Left ventricle myocardium inferior (tissue), 1 donor: ENCODE results near the gene ALDH1L1. TPM values are rescaled to one million over a fixed set of nuclear protein-coding genes. Genes with fewer than 3 reads are reported as not detected.

Source experiments
- DNase-seq: peaks from one replicate; pipeline ENCODE4 v3.0.0-alpha.2; 2020
- H3K27ac ChIP-seq: fragments of 200-600 bp; replicated peaks from 2 replicates; pipeline ENCODE4 v1.8.0; 2021
- H3K27me3 ChIP-seq: fragments of 200-600 bp; 2 replicates; pipeline ENCODE4 v1.8.0; 2021; ENCODE audit warnings: low read depth
- H3K36me3 ChIP-seq: fragments of 200-600 bp; 2 replicates; pipeline ENCODE4 v1.8.0; 2021
- H3K4me1 ChIP-seq: fragments of 200-600 bp; 2 replicates; pipeline ENCODE4 v1.8.0; 2021
- H3K4me3 ChIP-seq: fragments of 200-600 bp; 2 replicates; pipeline ENCODE4 v1.8.0; 2021; ENCODE audit warnings: mild to moderate bottlenecking, moderate library complexity
- H3K9me3 ChIP-seq: fragments of 200-600 bp; replicated peaks from 2 replicates; pipeline ENCODE4 v1.8.0; 2021
- intact Hi-C: fragments of 100-400 bp; cut with micrococcal nuclease; formaldehyde crosslinking; loops from one replicate; pipeline ENCODE4 v1.11.0; 2022
- total RNA-seq: library from RNA; stranded (reverse); fragmentation: NEBNext Ultra II Directional; extraction: Animal tissue kit (Norgen Biotek cat#: 25700); gene quantifications from one replicate; pipeline ENCODE4 v1.2.1, GENCODE V29; 2021
- TF ChIP-seq, protein P1 (sequence below): fragments of 200-600 bp; IDR thresholded peaks from 2 replicates; pipeline ENCODE4 v1.8.0; 2021; ENCODE audit warnings: antibody characterized with exemption, mild to moderate bottlenecking, borderline replicate concordance
- donor health status: DM: no; HTN: yes; CAD: no; lungs with severe emphysema.

ALDH1L1 gene
- total RNA-seq, 1 donor from 2014 or later = 24.3 TPM

DNA sequence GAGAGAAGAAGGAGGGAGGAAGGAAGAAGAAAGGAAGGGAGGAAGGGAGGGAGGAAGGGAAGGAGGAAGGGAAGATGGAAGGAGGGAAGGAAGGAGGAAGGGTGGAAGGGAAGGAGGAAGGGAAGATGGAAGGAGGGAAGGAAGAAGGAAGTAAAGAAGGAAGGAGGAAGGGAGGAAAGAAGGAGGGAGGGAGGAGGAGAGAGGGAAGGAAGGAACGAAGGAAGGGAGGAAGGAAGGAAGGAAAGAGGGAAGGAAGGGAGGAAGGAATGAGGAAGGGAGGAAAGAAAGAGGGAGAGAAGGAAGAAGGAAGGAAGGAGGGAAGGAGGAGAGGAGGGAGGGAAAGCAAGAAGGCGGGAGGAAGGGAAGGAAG lies 31.8 kb upstream of the ALDH1L1 start:
- Histone ChIP-seq H3K4me1 (peaks cover 44% of the 10 kb centered on the region), H3K36me3 (no peaks in the 10 kb centered on the region), H3K27me3 (peaks cover 26% of the 10 kb centered on the region), H3K27ac (peak overlapping the region; percentile 78), H3K4me3 (peak overlapping the region; percentile 73), H3K9me3 (no peaks in the 10 kb centered on the region)
- intact Hi-C loops = no loop called here
- TF ChIP-seq, protein P1, sequence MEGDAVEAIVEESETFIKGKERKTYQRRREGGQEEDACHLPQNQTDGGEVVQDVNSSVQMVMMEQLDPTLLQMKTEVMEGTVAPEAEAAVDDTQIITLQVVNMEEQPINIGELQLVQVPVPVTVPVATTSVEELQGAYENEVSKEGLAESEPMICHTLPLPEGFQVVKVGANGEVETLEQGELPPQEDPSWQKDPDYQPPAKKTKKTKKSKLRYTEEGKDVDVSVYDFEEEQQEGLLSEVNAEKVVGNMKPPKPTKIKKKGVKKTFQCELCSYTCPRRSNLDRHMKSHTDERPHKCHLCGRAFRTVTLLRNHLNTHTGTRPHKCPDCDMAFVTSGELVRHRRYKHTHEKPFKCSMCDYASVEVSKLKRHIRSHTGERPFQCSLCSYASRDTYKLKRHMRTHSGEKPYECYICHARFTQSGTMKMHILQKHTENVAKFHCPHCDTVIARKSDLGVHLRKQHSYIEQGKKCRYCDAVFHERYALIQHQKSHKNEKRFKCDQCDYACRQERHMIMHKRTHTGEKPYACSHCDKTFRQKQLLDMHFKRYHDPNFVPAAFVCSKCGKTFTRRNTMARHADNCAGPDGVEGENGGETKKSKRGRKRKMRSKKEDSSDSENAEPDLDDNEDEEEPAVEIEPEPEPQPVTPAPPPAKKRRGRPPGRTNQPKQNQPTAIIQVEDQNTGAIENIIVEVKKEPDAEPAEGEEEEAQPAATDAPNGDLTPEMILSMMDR = no peak
- no peak for DNase-seq

DNA sequence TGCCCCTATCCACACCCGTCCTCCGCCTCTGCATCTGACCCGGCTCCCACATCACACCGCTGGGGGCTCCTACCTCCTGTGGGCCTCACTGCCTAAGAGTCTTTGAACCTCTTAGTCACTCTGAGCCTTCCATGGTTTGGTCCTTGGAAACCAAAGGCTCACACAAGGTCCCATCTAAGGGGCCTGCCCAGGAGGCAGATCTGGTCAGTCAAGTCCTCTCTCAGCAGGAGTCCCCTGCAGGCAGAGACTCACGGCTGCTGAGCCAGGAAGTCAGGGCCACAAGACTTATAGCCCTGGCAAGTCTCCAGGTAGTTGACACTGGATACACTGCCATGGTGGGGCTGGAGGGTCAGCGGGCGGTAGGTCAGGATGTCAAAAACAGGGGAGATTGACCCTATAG lies 31.2 kb upstream of the ALDH1L1 start:
- DNase-seq = no peak
- Histone ChIP-seq H3K4me1 (peaks cover 50% of the 10 kb centered on the region), H3K4me3 (no peak overlapping the region), H3K9me3 (no peaks in the 10 kb centered on the region), H3K36me3 (no peaks in the 10 kb centered on the region), H3K27ac (no peak overlapping the region), H3K27me3 (peaks cover 19% of the 10 kb centered on the region)
- TF ChIP-seq, protein P1 = no peak
- intact Hi-C loops = no loop called here

DNA sequence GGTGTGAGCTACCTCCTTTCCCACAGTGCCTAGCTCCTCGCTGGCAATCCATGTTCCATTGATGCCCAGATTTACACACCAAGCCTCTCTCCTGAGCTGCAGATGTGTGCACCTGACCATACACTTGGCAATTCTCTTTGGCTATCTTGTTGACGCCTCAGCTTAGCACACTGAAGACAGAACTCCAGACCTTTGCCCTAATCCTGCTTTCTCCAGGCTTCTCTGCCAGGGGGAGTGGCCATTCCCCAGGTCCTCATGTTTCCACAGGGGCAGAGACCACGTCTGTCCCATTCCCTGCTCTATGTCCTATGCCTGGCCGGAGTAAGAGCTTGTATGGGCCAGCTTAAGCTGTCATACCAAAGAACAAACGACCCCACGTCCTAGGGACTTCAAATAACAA lies 30.2 kb upstream of the ALDH1L1 start:
- Histone ChIP-seq H3K9me3 (no peaks in the 10 kb centered on the region), H3K4me3 (no peak overlapping the region), H3K27ac (no peak overlapping the region), H3K4me1 (peaks cover 57% of the 10 kb centered on the region), H3K36me3 (no peaks in the 10 kb centered on the region), H3K27me3 (peaks cover 12% of the 10 kb centered on the region)
- intact Hi-C loops = no loop called here
- TF ChIP-seq, protein P1 = no peak
- DNase-seq = no peak

DNA sequence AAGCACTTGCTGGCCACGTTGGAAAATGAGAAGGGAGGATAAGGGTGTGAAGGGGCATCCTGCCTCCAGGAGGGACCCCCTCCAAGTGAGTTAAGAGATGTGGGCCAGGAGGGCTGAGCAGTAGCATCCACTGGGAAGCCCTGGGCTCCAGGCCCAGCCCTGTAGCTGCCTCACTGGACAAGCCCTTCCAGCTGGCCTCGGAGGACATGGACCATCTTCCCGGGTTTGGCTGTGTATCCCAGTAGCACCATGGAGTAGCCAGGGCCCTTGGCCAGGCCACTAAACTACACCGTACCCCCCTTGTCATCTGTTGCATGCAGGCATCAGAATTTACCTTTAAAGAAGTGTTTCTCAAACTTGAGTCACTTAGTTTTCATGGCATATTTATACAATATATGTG lies 29.4 kb upstream of the ALDH1L1 start:
- TF ChIP-seq, protein P1 = no peak
- H3K4me1 ChIP-seq = peaks cover 57% of the 10 kb centered on the region
- H3K4me3 ChIP-seq = no peak overlapping the region
- intact Hi-C loops = no loop called here
- H3K27ac ChIP-seq = peak overlapping the region; percentile 14
- no peaks in the 10 kb centered on the region for H3K36me3 ChIP-seq
- no peak for DNase-seq
- H3K9me3 ChIP-seq = no peaks in the 10 kb centered on the region
- H3K27me3 ChIP-seq = peaks cover 8% of the 10 kb centered on the region

DNA sequence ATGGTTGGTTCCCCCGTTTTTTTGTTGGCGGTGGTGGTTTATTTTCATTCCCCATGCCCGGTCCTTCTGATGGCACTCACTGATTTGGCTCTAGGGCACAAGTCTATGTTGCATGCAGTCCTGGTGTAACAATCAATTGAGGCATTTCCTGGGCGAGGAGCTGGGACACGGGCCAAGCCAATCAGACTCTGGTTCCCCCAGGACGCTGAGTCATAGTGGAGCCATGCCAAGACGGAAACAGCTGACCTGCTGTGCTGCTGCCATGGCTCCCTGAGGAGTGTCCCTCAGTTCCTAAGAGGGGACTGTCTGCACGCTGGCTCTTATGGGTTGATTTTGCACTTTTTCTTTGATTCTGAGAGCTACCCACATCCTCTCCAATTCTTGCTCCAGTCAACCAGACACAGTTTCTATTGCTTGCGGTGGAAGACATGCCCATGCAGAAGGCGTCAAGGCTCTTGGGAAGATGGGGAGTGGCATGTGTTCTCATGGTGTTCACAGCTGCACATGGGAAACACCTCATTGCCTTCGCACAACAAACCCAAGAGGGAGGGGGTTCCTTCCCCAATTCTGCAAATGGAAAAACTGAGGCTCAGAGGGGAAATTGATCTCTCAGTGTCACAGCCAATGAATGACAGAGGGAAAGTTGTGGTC lies 28.3 kb upstream of the ALDH1L1 start:
- H3K36me3 ChIP-seq = no peaks in the 10 kb centered on the region
- no peaks in the 10 kb centered on the region for H3K9me3 ChIP-seq
- no peak overlapping the region for H3K4me3 ChIP-seq
- peaks cover 52% of the 10 kb centered on the region for H3K4me1 ChIP-seq
- peaks cover 8% of the 10 kb centered on the region for H3K27me3 ChIP-seq
- H3K27ac ChIP-seq = peak overlapping the region; percentile 68
- peak; percentile 82 for DNase-seq
- TF ChIP-seq, protein P1 = no peak
- intact Hi-C loops = no loop called here

DNA sequence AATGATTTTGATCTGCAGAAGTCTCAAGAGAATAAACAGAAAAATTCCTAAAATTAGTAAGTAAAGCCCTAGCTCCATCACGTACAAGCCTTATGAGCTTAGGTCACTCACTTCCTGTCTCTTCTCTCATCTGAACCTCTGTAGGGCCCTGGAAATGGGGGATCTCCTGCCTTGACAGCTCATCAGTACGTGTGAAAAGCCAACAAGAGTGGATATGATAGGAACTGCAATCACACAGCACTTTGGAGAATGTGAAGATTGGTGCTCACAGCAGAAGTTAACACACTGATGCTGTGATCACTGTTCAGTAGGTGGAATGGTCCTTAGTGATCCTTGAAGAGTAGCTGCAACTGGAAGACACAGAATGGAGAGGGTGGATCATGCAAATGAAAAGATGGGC lies 27.8 kb upstream of the ALDH1L1 start:
- Histone ChIP-seq H3K4me3 (no peak overlapping the region), H3K27me3 (peaks cover 5% of the 10 kb centered on the region), H3K4me1 (peaks cover 46% of the 10 kb centered on the region), H3K27ac (peak overlapping the region; percentile 68), H3K9me3 (no peaks in the 10 kb centered on the region), H3K36me3 (no peaks in the 10 kb centered on the region)
- intact Hi-C loops = no loop called here
- TF ChIP-seq, protein P1 = no peak
- DNase-seq = no peak
